Ovary (tissue), 9 donors: ENCODE results near the gene CDRT4. TPM values are rescaled to one million over a fixed set of nuclear protein-coding genes. Genes with fewer than 3 reads are reported as not detected.
A peak's percentile ranks its signal among the peaks of the same experiment; 100 is the strongest.

Source experiments
- DNase-seq, 5 donors: peaks; one replicate each; pipeline ENCODE4 v3.0.0-alpha.2; 2019 to 2020
- H3K27ac ChIP-seq, 2 donors: fragments of 200-600 bp; one replicate each; pipeline versions ENCODE4 v1.5.1 to v1.8.0; 2019 to 2022
- H3K27me3 ChIP-seq: fragments of 200-600 bp; one replicate; pipeline ENCODE4 v1.8.0; 2022
- H3K36me3 ChIP-seq: fragments of 200-600 bp; sonication (generic); one replicate; pipeline ENCODE4 v1.5.1; 2019
- H3K4me1 ChIP-seq: one replicate; pipeline ENCODE4 v1.8.1; 2013; ENCODE audit warnings: mild to moderate bottlenecking, moderate library complexity; ENCODE audit not compliant: insufficient read depth
- H3K4me3 ChIP-seq: fragments of 200-600 bp; sonication (generic); one replicate; pipeline ENCODE4 v1.5.1; 2017
- H3K9me3 ChIP-seq, 2 donors: fragments of 200-600 bp in 1 of 2; sonication (generic) in 1 of 2; one replicate each; pipeline versions ENCODE4 v1.5.1 to v1.8.1; 2013 to 2019; ENCODE audit warnings: mild to moderate bottlenecking in 1 of 2, moderate library complexity in 1 of 2
- EP300 ChIP-seq: sonication (generic); formaldehyde crosslinking; IDR thresholded peaks from one replicate; pipeline ENCODE4 v1.6.1; 2017; ENCODE audit warnings: antibody characterized with exemption
- POLR2A ChIP-seq: fragments of 450-650 bp; IDR thresholded peaks from one replicate; pipeline ENCODE4 v1.6.1; 2017; ENCODE audit warnings: antibody characterized with exemption, mild to moderate bottlenecking, moderate library complexity
- WGBS, 3 donors: extraction: QIAGEN DNeasy Blood & Tissue Kit in 1 of 3; methylation state at CpG; one replicate each; pipeline versions ENCODE4 v1.1.5 to v1.1.7; 2013 to 2017; 5-methylcytosine and 5-hydroxymethylcytosine counted together
- intact Hi-C, 4 donors: fragments of 100-400 bp; cut with DNase I; formaldehyde crosslinking; loops; one replicate each; pipeline versions ENCODE4 v1.11.0 to v1.15.1; 2022 to 2023
- polyA plus RNA-seq, 2 donors: library from polyadenylated mRNA; stranded (reverse); fragments of 200-250 nt in 1 of 2; fragments of 350-450 nt in 1 of 2; fragmentation: Illumina TruSeq in 1 of 2; extraction: RNeasy Lipid Tissue Mini Kit (QIAGEN cat#74804) in 1 of 2; gene quantifications; one replicate each; pipeline ENCODE4 v1.2.3, GENCODE V29; 2013 to 2014
- total RNA-seq, 7 donors: library from RNA; depleted of rRNA in 2 of 7; stranded (reverse); fragments of >200 nt in 2 of 7; fragmentation: NEBNext Ultra II Directional in 3 of 7; extraction: Animal tissue kit (Norgen Biotek cat#: 25700) in 3 of 7; gene quantifications; one replicate each; pipeline versions ENCODE4 v1.1.0 to v1.2.4, GENCODE V29; 2016 to 2023
- TF ChIP-seq, protein P1 (sequence below), 3 donors: fragments of 450-650 bp in 2 of 3; fragments of 200-600 bp in 1 of 3; IDR thresholded peaks; one replicate each; pipeline versions ENCODE4 v1.5.1 to v1.8.0; 2016 to 2022; ENCODE audit warnings: antibody characterized with exemption in 3 of 3, mild to moderate bottlenecking in 1 of 3
- donor health status: DM: no; HTN: no; CAD: no; lungs with moderate emphysema.
- donor health status: DM: no; HTN: no; CAD: no.
- donor health status: Bipolar disorder and iron deficiency.
- donor health status: DM: yes; HTN: yes; CAD: no.
- donor health status: DM: no; HTN: no; CAD: no.
- donor health status: DM: yes; HTN: yes; CAD: no.

CDRT4 gene
- total and polyA plus RNA-seq, 9 donors, result 4.1 to 11.7 (median 7.2) TPM

DNA sequence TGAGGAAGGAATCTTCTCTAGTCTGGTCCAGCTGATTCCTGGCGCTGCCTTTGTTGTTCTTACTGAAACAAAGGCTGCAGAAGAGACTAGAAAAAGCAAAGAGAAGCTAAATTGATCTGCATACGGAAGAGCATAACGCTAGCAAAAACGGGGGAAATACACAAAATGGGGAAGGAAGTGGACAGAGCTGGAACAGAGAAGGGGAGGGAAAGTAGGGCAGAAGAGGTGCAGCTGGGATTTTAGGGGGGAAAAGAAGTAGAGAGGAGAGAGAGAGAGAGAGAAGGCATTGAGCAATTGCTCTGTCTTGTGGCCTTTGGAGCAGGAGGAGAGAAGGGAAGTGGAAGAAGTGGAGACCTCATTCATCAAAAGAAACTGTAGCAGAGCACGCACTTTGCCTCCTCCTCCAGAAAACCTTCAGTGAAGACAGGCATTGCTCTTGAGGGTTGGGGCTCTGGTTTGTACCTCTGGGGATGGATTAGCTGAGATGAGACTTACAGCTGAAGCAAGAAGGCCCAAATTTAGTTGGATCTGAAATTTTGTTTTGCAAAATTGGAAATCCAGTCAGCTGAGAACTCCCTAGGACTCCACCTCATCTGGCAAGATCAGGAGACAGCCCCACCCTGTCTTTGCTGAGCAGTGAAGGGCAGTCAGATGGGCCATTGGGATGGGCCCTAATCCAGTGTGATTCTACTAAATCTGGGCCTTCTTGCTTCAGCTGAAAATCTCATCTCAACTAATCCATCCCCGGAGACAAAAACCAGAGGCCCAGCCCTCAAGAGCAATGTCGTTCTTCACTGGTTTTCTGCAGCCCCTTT lies 55.8 kb downstream of the CDRT4 start:
- no peak for DNase-seq
- H3K9me3 ChIP-seq, result no peaks in the 10 kb centered on the region
- H3K27me3 ChIP-seq, result no peaks in the 10 kb centered on the region
- no peak overlapping the region for H3K4me3 ChIP-seq
- peaks cover 8% of the 10 kb centered on the region for H3K4me1 ChIP-seq
- H3K27ac ChIP-seq, result peak overlapping the region; percentile 23 to 65
- intact Hi-C loops, result no loop called here
- 55 to 56% (median 56%) methylated on average over 7 of the region's 7 CpGs for WGBS, 3 donors
- TF ChIP-seq EP300, result no peak
- no peak for TF ChIP-seq POLR2A
- TF ChIP-seq, protein P1, sequence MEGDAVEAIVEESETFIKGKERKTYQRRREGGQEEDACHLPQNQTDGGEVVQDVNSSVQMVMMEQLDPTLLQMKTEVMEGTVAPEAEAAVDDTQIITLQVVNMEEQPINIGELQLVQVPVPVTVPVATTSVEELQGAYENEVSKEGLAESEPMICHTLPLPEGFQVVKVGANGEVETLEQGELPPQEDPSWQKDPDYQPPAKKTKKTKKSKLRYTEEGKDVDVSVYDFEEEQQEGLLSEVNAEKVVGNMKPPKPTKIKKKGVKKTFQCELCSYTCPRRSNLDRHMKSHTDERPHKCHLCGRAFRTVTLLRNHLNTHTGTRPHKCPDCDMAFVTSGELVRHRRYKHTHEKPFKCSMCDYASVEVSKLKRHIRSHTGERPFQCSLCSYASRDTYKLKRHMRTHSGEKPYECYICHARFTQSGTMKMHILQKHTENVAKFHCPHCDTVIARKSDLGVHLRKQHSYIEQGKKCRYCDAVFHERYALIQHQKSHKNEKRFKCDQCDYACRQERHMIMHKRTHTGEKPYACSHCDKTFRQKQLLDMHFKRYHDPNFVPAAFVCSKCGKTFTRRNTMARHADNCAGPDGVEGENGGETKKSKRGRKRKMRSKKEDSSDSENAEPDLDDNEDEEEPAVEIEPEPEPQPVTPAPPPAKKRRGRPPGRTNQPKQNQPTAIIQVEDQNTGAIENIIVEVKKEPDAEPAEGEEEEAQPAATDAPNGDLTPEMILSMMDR (IDR thresholded peaks at IDR 0.05), result no peak
- no peaks in the 10 kb centered on the region for H3K36me3 ChIP-seq

DNA sequence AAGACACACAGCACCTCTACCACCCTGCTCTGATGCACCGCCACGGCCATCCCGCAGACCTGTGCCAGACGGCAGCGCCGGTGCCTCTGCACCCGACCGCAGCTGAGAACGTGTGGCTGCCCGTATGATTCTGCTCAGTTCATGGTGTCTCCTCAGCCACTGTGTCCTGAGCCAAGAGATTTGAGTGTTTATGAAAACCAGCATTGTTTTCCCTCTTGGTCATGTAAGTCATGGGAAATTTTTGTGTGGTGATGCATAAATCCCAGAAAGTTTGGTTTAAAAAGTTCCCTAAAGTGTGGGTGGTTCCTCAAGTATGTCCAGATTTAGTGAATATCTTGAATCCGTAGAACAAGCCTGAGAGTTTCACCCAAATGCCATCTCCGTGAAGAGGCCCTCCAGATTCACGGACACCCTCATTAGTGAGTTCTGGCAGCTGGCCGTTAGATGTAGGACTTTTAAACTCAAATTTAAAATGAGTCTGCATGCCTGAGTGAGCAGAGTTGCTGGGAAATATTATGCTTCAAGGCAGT lies 57.6 kb downstream of the CDRT4 start:
- WGBS, 3 donors, result 1 to 8% (median 5%) methylated on average over 14 of the region's 14 CpGs
- TF ChIP-seq, protein P1 (IDR thresholded peaks at IDR 0.05), result no peak
- TF ChIP-seq POLR2A (peak; percentile 40), EP300 (peak; percentile 37)
- peaks cover 10% of the 10 kb centered on the region for H3K4me1 ChIP-seq
- peak overlapping the region; percentile 23 for H3K4me3 ChIP-seq
- intact Hi-C loops, result loop anchor here in 1 of 4 donors (5.0 kb wide), 1 partner anchor 147 kb away; no protein-coding TSS in a partner anchor
- no peaks in the 10 kb centered on the region for H3K36me3 ChIP-seq
- H3K27ac ChIP-seq, result peak overlapping the region; percentile 47 to 65
- no peaks in the 10 kb centered on the region for H3K27me3 ChIP-seq
- peak; percentile 67 to 78 (median 71) for DNase-seq
- no peaks in the 10 kb centered on the region for H3K9me3 ChIP-seq

DNA sequence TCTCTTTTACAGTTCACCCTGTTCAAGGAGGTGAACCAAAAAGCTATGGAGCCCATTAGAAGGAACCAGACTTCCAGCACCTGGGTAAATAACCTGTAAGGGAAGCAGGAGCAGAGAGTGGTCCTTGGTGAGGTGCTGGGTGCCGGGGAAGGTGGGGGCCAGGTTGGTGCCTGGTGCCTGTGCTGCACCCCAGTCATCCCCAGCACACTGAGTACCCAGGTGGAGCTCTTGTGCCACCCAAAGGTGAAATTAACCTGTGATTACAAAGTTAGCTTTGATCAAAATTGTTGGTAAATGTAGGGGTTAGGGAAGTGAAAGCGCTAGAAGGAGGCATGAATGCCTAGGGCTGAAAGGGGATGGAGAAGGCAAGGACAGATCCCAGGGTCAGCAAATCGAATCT lies 58.6 kb downstream of the CDRT4 start:
- DNase-seq, result no peak

DNA sequence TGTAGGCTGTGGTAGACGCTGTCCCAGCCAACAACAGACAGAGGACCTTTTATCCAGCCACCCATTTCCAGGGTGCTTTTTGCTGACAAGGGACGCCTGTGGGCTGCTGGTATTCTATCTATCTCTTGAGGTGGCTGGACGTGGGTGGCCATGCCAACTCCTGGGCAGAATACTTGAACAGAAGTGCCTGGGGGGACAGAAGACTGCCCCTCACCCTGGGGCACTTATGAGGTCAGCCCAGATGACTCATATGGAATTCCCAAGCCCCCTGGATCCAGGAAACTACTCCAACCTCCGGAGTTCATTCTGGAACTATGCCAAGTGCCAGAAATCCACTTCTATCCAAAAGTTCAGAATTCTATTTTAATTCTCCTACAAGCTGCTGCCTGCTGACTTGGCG lies 61.3 kb downstream of the CDRT4 start:
- Histone ChIP-seq H3K27ac (no peak overlapping the region), H3K27me3 (no peaks in the 10 kb centered on the region), H3K9me3 (no peaks in the 10 kb centered on the region), H3K4me1 (peaks cover 14% of the 10 kb centered on the region), H3K4me3 (no peak overlapping the region), H3K36me3 (no peaks in the 10 kb centered on the region)
- intact Hi-C loops, result loop anchor here in 1 of 4 donors (5.0 kb wide), 1 partner anchor 144 kb away; no protein-coding TSS in a partner anchor
- 68 to 80% (median 76%) methylated on average over 5 of the region's 5 CpGs for WGBS, 3 donors
- no peak for TF ChIP-seq EP300
- DNase-seq, result no peak

More for the DNA sequence above, 58.6 kb downstream of the CDRT4 start:
- WGBS, 3 donors, result 93 to 95% (median 94%) methylated on average over 3 of the region's 3 CpGs
- Histone ChIP-seq H3K27ac (peak overlapping the region in 1 of 2 donors; percentile 65), H3K4me1 (peaks cover 10% of the 10 kb centered on the region), H3K4me3 (no peak overlapping the region), H3K27me3 (no peaks in the 10 kb centered on the region), H3K36me3 (no peaks in the 10 kb centered on the region), H3K9me3 (no peaks in the 10 kb centered on the region)
- TF ChIP-seq, protein P1 (IDR thresholded peaks at IDR 0.05), result no peak
- TF ChIP-seq EP300 (no peak), POLR2A (no peak)
- intact Hi-C loops, result loop anchor here in 1 of 4 donors (5.0 kb wide), 1 partner anchor 147 kb away; no protein-coding TSS in a partner anchor

DNA sequence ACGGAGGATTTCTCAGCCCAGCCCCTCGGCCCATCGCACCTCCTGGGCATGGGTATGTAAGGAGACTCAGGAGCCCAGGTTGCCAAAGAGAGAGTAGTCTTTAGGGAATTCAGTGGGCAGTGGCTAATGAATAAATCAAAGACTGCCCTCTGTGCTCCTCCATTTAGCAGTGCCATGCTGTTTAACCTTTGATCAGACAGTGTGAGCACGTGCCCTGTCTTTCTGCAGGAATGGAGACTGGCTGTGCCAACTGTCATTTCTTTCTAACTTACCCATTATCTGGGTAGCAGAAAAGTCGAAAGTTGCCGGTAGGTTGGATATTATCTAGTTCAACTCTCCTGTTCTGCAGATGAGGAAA lies 62.4 kb downstream of the CDRT4 start:
- H3K27ac ChIP-seq, result peak overlapping the region in 1 of 2 donors; percentile 30
- no peak overlapping the region for H3K4me3 ChIP-seq
- WGBS, 3 donors, result 78 to 87% (median 83%) methylated on average over 6 of the region's 6 CpGs
- H3K36me3 ChIP-seq, result no peaks in the 10 kb centered on the region
- no peaks in the 10 kb centered on the region for H3K9me3 ChIP-seq
- no peaks in the 10 kb centered on the region for H3K27me3 ChIP-seq
- no peak for TF ChIP-seq POLR2A
- no peak for TF ChIP-seq EP300
- TF ChIP-seq, protein P1 (IDR thresholded peaks at IDR 0.05), result no peak
- peaks cover 11% of the 10 kb centered on the region for H3K4me1 ChIP-seq
- intact Hi-C loops, result loop anchor here in 1 of 4 donors (5.0 kb wide), 1 partner anchor 143 kb away; no protein-coding TSS in a partner anchor
- DNase-seq, result no peak
